Measurements from ENCODE around the gene TMEM184A.

TMEM184A gene

DNA sequence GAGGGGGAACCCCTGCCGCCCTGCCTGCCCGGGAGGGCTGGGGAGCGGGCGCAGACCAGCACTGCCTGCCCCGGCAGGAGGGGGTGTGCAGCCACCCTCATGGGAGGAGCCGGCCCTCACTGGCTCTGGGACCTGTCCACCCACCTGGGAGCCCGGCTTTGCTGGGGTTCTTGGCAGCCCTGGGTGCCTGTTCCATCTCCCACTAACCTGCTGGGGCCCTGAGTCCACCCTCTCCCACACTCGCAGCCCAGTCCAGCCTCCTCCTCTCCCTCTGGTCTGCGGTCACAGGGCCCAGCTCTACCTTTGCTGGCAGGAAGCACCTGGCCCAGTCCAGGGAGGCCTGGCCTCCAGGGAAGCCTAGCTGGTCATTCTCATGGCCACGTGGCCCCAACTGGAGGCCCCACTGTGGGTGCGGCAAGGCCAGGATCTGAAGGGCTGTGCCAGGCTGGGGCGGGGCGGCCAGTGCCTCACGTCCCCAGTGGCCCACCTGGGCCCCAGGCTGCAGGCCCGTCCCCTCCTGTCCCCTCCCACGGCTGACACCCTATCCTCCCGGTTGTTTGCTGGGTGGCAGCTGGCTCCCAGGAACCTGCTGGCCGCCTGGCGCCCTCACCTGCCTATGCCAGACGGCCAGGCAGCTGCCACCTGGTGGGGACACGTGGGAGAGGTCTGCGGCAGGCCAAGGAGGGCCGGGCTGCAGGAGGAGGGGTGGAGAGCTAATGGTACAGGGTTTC, at the start of gene TMEM184A:
TSS of gene TMEM184A (minus strand) at position 393 of the 731 bp plus-strand sequence. CDS start 721 bp downstream, outside the sequence.
- DNase-seq = peak; percentile 47

DNA sequence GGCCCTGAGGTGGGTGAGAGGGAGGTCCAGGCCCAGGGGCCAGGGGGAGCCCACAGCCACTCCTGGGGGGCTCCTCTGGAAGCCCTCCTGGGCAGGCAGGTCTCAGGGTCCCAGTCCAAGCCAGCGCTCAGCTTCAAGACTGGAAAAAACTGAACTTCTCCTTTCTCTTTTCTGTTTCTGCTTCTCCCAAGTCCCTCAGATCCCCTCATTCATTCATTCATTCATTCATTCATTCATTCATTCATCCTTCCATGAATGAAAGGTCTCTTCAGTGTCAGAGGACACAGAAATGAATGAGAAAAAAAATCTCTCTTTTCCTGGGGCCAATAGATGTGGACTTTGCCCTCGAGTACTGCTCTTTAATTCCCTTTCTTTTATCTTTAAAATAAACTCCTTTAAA, 48.4 kb upstream of the TMEM184A start:
- no peak for DNase-seq

DNA sequence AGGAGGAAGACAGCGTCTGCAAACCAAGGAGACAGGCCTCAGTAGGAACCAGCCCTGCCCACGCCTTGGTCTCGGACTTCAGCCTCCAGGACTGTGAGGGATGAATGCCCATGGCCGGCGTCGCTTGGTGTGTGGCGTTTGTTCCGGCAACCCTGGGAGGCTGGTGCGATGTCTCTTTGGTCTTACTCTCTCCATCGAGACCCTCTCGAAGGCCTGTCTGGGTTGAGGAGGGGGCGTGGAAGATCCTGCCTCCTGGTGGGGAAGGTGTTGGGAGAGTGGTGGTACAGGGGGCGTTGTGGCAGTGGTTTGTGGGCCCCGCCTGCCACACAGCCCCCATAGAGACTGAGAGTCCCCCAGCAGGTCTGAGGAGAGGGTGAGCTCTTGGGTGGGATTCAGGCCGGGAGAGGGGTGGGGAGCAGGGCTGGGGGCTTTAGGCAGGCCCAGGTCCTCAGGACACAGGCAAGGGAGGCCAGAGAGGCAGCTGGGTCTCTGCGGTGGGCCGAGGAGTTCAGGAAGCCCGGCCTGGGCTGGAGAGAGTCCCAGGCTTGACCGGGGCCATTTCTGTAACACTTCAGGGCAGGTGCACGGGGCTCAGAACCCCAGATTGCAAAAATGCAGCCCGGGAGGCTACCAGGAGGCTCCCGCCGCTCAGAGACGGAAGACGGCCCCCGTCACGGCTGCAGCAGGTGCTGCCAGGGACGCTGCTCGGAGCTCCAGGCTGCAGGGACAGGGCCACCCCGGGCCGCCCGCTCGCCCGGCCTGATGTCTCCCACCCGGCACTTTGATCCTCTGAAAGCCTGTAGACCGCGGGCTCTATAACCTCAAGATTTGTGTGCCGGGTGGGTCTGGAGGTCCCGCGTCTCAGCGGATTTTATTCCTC, 47.6 kb upstream of the TMEM184A start:
- no peak for DNase-seq

DNA sequence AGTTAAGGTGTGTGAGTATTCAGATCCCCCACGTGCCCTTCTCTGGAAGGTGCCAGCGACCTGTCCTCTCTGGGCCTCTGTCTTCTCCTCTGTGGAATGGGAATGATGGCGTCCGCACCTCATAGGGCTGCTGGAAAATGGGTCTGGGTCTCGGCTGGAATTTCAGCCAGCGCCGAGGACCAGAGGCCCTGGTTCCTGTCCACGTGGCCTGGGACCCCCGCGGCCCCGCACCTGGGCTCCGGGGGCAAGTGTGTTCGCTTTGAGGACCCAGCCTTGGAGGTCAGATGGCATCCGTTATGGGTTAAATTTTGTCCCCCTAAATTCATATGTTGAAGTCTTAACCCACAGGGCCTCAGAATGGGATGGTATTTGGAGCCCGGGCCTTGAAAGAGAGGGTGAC, 46.4 kb upstream of the TMEM184A start:
- no peak for DNase-seq

DNA sequence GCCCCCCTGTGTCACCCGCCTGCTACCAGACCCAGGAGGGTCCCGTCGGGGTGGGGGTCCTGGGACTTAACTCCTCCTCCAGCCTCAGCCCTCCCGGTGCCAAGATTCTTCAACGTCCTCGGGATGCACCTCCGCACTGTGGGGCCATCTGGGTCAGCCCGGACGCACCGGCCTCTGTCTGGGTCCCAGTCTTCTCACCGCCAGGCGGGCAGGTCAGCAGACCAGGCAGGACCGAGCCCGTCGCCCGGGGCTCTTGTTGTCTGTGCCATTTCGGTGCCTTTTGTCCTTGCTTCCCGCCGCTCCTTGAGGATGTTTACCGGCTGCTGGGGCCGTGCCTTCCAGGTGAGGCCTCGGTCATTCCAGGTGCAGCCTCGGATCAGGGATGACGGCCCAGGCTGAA, 46.0 kb upstream of the TMEM184A start:
- no peak for DNase-seq

DNA sequence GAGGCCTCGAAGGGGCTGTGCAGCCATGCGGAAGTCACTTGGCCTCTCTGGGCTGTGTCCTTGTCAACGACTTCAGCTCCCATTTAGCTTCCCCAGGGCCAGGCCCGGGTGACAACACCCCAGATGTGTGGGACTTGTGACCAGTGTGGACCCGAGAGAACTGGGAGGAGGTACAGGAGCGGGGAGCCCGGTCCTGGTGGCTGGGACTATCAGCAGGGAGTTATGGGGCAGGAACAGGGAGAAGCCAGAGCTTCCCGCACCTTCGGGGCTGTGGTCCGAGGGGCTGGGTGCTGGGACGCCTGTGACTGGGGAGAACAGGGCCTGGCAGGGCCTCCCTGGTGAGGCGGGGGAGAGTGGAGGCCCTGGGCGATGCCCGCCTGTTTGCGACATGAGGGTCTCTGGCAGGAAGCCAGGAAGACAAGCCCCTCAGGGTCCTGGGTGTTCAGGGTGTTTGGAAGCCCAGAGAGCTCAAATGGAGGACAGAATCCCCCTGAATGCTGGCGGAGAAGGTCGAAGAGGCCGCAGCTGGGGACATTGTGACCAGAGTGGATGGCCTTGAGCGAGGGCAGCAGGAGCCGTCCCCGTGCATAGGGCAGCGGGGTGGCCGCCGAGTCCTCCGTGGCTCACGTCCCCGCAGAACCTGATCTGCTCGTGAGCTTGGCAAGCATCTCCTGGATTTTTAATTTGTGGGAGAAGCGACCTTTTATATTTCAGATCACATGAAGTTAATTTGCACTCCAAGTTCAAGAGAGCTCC, 43.8 kb upstream of the TMEM184A start:
- no peak for DNase-seq

DNA sequence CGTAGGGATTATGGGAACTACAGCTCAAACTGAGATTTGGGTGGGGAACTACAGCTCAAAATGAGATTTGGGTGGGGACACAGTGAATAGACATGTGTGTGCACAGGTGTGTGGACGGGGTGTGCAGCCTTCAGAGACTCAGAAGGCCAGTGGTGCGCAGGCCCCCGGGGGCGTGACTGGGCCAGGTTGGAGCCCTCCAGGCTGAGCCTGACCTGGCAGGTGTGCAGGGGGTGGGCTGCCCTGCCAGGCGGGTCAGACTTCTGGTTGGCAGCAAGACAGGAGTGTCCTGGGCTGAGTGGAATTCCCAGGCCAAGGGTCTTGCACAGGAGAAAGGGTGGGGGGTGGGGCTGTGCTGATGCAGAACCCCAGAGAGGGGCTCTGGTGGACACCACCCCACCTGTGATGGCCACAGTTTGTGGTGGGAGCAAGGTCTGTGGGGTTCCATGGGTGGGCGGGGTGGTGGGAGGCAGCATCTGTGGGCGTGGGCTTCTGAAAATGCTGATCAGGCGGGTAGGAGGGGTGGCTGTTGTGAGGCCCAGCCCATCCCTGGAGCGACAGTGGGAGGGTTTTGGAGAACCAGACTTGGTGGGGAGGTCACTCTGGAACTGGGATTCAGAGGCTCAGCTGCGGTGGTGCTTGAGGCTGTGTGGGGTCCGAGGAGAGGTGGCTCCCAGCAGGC, 43.1 kb upstream of the TMEM184A start:
- no peak for DNase-seq

DNA sequence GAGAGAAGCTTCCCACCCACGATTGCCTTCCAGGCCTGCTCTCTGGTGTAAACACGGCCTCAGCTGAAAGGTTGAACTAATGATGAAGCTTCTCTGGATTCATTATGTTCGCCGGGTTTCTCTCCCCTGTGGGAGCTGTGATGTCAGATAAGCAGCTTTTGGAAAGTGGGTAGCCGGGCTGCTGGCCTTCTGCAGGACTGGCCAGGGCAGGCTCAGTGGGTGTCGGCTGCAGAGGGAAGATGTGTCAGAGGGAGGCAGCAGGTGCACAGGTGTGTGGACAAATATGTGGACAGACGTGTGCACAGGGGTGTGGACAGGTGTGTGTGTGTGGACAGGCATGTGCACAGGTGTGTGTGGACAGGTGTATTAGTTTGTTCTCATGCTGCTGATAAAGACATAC, 42.3 kb upstream of the TMEM184A start:
- DNase-seq = no peak

DNA sequence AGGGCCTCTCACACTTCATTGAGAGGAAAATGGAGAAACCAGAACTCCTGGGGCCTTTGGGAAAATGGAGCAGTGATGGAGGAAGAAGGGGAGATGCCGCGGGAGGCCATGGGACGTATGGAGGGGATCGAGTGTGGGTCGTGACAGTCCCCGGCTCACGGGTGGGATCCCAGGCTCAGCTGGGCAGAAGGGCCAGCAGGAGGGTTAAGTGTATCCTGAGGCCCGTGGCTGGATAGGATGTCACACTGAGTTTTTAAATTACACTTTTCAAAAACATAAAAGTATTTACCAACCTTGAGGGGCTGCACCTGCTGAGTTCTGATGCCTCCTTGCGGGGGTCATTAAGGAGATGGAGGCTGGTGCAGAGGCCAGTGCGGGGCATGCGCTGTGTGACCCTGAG, 41.8 kb upstream of the TMEM184A start:
- no peak for DNase-seq

DNA sequence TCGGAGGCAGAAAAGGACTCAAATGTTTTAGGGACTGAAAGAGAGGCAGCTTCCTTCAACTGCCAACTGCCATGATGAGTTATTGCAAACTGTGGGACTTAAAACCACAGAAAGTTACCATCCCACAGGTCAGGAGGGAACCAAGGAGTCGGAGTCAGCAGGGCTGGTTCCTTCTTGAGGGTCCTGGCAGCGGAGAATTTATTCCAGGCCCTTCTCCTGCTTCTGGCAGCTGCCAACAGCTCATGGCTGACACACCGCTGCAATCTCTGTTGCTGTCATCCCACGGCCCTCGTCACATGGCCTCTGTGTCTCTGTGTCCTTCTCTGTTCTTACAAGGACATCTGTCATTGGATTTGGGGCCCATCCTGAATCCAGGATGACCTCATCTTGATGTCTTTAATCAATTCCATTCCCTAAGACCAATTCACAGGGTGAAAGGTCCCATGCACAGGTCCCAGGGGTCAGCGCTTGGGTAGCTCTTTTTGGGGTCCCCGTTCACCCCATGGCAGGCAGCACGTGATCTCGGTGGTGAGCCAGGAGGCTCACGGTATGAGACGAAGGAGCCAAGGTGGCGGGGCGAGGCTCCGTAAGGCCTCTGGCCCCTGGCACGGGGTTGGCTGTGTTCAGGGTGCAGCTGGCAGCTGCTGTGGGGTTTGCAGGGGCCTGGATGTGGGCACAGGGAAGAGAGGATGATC, 41.2 kb upstream of the TMEM184A start:
- no peak for DNase-seq

DNA sequence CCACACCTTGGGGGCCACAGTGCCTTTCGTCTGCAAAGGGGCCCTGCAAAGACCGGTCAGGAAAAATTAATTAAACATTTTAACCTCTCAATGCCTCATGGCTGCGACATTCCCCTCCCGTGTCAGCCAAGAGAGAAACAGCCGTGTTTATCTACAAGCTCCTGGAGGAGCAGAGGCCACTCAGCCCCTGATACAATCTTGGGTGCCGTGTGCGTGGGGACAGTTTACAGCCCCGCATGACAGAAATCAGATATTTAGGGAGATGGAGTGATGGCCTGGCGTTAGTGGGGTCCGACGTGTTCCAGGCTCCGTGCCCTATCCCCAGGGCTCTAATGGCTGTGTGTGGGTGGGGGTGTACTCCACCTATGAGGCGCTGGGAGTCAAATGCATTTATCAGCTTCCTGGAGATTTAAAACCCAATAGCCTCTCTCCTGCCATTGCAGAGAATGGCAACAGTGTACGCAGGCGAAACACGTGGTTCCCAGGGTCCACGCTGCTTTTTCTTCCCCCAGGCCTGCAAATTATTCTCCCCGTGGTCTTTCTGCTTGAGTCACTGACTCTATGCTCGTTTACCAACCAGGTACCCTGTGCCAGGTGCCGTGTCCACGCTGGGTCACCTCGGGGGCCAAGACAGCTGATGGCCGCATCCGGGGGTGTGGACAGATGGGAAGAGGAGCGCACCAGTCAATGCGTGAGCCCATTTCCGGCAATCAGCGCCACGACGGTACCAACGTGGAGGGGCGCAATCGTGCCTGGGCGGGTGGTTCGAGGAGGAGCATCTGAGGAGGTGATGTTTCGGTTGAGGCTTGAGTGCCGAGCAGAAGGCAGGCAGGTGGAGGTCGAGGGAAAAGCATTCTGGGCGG, 40.4 kb upstream of the TMEM184A start:
- no peak for DNase-seq

DNA sequence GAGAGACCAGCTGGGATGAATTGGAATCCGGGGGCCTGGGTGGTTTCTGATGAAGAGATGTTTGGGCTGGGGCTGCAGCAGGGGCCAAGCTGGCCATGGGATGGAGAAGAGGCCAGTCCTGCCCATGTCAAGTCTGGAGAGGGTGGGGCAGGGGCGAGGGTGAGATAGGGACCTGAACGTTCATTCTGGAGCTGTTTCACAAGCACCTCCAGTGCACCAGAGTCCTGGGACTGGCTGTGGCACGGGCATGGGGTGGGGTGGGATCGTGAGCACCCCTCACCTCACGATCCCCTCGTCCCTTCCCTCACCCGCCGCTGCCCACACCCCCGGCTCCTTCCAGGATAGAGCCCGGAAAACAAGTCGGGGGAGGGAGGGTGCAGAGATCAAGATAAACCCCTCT, 39.6 kb upstream of the TMEM184A start:
- DNase-seq = no peak

DNA sequence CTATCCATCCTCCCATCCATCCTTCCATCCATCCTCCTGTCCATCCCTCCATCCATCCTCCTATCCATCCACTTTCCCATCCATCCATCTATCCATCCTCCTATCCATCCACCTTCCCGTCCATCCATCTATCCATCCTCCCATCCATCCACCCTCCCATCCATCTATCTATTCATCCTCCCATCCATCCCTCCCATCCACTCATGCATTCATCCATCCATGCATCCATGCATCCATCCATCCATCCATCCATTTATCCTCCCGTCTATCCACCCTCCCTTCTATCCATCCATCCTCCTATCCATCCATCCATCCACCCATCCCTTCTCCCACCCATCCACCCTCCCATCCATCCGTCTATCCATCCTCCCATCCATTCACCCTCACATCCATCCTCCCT, 39.0 kb upstream of the TMEM184A start:
- no peak for DNase-seq

DNA sequence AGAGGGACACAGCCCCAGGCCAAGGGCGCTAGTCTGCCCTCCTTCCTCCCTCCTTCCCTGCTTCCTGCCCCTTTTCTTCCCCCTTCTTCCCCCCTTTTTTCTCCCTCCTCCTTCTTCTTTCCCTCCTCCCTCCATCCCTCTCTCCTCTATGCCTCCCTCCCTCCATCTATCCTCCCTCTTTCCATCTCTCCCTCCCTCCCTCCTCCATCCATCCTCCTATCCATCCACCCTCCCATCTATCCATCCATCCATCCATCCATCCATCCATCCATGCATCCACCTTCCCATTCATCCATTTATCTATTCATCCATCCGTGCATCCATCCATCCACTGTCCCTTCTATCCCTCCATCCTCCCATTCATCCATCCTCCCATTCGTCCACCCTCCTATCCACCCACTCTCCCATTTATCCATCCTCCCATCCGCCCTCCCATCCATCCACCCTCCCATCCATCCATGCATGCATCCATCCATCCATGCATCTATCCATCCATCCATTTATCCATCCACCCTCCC, 38.0 kb upstream of the TMEM184A start:
- DNase-seq = no peak

DNA sequence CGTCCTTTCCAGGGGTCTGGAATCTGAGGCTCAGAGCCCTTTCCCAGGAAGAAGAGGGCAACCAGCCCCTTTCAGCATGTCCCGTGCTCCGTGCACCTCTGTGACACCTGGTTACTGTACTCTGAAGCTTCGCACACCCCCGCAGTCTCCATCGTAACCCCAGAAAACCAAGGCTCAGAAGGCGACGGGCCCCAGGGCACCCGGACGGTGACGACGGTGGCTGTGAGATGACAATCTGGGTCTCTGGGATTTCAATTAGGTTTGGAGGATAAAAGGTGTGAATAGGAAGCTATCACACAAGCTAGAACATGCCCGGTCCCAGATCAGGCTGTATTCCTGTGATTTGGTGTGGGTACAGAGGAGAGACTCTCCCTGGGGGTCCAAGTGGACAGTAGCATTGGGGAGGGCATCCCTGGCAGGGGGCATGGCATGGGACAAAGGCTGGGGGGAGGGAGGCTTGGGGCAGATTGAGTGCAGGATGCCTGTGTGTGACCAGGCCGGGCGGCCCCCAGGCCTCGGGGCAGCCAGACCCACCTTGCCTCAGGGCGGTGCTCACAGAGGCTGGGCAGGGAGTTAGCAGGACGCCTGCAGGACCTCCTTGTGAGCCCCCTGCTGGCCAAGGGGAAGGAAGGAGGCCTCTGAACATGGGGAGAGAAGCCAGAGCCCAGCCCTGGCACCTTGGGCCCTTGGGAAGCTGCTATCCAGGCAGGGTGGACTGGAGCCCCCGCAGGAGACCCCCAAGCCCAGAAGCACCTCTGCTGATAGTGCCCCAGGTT, 37.3 kb upstream of the TMEM184A start:
- DNase-seq = no peak

DNA sequence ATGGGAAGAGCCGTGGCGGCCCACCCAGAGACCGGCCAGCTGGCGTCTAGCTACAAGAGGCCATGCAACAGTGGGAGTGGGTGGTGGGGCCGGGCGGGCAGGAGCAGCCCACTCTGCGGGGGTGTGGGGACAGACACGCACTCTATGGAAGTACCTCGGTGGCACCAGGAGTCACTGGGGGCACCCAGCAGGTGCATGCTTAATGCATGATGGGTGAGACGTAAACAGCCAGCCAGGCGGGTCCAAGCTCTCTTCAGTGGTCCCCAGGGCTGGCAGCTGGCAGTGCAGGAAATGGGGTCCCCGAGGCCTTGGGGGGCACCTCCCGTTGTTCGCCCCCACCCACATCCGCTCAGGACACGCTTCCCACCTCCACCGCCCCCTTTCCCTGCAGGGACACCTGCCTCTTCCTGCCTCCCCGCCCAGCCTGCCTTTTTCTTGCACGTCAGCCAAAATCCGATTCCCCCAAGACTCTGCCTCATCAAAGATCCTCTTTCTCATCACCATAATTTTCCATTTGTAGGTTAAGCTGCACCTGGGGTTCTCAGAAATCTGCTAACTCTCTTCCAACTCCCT, 36.4 kb upstream of the TMEM184A start:
- DNase-seq = no peak

DNA sequence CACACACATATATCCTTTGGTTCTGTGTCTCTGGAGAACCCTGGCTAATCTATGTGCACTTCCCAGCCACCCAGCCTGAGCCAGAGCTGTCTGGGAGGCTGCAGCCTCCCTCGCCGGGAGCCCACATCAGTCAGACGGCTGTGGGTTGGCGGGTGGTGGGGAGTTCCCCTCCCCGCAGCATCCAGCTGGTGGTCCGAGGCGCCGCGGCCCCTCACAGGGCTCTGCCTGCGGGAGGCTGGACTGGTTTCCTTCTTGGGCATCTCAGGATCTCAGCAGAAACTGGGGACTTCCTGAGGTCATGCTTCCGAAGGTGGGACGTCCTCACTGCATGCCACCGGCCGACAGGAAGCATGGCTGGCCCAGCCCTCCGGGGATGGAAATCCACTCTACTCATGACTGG, 35.9 kb upstream of the TMEM184A start:
- DNase-seq = no peak

DNA sequence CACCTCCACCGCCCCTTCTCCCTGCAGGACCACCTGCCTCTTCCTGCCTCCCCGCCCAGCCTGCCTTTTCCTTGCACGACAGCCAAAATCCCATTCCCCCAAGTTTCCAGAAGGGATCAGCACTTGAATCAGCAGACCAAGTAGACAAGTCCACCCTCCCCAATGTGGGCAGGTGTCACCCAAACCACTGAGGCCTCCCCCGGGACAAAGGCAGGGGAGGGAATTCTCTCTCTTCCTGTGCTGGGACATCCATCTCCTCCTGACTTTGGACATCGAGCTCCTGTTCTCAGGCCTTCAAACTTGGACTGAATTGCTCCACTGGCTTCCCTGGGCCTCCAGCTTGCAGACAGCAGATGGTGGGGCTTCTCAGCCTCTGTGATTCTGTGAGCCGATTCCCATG, 35.4 kb upstream of the TMEM184A start:
- DNase-seq = no peak

DNA sequence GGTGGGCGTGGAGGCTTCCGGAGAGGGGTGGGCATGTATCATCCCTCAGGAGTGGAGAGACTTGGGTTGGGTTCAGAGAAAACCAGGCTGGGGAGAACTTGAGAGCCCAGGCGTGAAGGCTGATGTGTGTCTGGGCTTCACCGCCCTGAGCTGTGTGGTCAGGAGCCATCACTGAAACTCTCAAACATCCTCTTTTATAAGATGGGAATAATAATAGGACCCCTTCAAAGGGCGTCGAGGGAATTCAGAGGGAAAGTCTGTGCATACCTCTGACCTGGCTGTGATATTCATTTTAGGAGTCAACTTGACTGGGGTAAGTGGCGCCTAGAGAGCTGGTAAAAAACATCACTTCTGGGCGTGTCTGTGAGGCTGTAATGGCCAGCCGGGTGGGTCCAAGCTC, 34.9 kb upstream of the TMEM184A start:
- no peak for DNase-seq

DNA sequence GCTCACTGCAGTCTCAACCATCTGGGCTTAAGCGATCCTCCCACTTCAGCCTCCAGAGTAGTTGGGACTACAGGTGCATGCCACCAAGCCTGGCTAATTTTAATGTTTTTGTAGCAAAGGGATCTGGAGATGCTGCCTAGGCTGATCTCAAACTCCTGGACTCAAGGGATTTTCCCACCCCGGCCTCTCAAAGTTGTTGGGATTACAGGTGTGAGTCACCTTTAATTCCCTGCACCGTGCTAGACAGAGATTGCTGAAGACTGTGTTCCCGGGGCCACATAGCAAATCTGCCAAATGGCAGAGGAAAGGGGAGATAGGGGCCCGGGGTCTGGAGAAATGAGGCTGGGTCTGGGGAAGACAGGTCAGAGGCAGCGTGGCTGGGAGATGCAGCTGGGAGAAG, 34.5 kb upstream of the TMEM184A start:
- no peak for DNase-seq
